UCSD-AML1 (cell line): ENCODE data around the gene FAM89B.
A peak's percentile ranks its signal among the peaks of the same experiment; 100 is the strongest.
"Not testable (repeated sequence)": the region's sequence is repeated elsewhere in the genome, so short reads cannot be mapped to it uniquely, and the experiment has no call there.

Source experiments
- DNase-seq: peaks from one replicate; lab custom pipeline; 2025; ENCODE audit not compliant: unreplicated experiment; lab: John Stamatoyannopoulos, UW

FAM89B gene

DNA sequence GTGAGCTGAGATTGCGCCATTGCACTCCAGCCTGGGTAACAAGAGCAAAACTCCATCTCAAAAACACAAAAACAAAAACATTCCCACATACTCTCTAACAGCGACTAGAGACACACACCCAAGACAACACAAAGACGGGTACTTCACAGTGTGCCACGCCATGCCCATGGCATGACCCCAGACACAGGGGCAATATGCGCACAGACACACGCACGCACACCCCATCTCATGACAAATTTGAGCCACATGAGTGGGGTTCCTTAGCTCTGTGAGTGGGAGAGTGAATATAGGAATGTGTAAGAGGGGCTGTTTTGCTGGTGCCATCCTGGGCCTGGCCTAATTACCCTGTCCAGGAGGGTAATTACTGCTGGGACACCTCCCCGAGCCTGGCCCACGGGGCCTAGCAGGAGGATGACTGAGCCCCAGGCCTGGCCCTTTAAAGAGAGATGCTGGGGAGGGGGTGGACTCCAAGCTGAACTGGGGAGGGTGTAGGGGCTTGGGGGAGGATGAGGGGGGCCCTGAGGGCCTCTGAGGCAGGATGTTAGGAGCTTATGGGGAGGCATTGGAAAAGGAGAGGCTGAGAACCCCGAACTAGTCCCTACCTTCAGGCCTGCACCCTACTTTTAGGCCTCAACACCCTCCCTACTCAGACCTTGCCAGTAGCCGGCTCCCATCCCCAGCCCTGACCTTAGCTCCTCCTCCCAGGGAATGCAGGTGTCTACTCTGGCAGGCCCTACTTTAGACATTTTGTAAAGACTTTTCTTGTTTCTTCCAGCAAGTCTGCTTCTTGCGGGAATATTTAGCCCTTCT is 15.7 kb upstream of the FAM89B start:
- DNase-seq: no peak

GRCh38 chr11:65557280-65558001 is 14.9 kb upstream of the FAM89B start:
- DNase-seq: no peak

DNA sequence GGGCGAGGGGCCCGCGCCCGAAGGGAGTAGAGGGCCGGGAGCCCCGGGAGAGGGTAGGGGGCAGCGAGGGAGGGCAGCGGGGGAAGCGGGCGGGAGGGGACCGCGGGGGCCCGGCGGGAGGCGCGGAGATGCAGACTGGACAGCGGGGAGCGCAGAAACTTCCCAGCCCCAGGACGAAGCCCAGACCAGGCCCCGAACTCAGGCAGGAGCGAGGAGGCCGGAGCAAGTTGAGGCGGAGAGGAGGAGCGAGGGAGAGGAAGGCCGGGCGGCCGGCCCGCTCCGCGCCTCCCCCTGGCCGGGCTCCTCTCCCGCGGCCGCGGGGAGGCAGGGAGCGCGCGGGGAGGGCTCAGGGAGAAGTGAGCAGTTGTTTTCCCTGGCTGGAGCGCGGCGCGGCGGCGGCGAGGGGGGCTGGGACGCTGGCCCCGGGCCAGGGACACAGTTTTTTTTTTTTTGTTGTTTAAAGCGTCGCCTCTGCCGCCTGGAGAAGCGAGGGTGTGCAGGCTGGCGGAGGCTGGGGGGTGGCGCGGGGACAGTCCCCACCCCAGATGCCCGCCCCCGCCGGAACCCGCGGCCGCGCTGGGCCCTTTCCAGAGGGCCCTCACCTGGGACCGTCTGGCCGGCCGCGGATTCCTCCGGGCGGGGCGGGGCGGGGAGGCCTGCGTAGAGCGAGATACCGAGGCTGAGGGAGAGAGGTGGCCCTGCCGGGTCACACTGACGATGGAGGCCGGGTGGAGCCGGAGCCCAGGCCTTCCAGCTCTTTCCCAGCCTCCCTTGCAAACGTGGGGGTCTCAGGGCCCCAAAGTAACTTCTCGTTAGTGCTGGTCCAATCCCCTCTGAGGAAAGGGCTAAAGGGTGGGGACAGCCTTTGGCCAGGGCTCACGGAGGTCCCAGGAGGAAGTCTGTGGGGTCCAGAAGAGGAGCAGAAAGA is 14.1 kb upstream of the FAM89B start, which contains the start of gene LTBP3:
Gene LTBP3, minus strand, starts transcription at position 358 of the 928 bp plus-strand sequence. CDS start 400 bp downstream, outside the sequence.
- DNase-seq: no peak

DNA sequence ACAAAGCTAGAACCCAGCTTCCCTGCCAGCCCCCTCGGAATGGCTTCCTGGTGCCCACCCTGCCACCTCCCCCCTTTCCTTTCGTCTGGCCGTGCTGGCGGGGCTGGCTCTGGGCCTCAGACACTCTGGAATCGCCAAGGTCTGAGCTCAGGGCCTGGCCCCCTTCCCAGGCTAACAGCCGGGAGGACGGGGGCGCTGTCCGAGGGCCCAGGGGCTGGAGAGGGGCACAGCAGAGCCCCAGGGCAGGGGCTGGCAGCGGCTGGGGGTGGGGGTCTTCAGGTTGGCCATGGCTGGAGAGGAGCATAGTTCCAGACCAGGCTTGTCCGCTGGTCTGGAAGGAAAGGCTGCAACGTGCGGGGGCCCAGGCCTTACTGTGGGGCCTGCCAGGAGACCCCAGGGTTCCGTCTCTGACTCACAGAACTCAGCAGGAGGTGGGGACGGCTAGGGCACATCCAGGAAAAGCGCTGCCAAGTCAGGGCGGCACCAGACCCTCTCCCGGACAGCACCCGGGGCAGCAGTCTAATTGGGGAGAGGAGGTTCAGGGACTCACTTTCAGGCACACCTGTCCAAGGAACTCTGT is 13.3 kb upstream of the FAM89B start:
- DNase-seq: no peak

- no peak for DNase-seq
Measured at GRCh38 chr11:65559535-65559934, 12.8 kb upstream of the FAM89B start.

GRCh38 chr11:65559951-65560537 is 12.3 kb upstream of the FAM89B start:
- DNase-seq: no peak

GRCh38 chr11:65560555-65561418 is 11.6 kb upstream of the FAM89B start:
- DNase-seq: no peak

DNA sequence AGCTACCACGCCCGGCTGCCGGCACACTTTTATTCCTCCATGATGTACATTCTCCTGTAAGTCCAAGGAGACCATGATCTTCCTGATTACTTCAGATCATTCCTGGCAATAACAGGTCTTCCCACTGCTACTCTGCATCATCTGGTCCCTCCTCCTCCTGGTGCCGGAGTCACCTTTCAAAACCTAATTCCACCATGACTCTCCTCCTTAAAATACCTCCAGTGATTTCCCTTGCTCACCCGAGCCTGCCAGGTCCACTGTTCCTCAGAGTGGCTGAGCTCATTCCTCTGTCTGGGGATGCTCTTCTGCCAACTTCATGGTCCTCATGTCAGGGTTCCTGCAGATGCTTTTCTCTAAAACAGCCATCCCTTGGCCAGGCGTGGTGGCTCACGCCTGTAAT is 10.3 kb upstream of the FAM89B start:
- DNase-seq: no peak

GRCh38 chr11:65562788-65563187 is 9.6 kb upstream of the FAM89B start:
- no peak for DNase-seq

DNA sequence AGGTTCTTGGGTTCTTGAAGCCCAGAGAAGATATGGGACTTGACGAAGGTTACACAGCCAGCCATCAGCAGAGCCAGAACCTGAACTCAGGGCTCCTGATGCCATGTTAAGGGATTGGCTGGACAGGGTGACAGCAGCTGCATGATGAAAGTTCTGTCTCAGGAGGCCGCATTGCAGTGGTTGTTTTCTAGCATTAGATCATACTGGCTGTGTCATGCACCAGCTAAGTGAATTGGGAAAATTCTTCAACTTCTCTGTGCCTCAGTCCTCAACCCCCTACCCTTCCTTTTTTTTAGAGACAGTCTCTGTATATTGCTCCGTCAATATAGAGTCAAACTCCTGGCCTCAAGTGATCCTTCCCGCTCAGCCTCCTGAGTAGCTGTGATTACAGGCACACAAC is 8.7 kb upstream of the FAM89B start:
- no peak for DNase-seq

- not testable (repeated sequence) for DNase-seq
Measured at GRCh38 chr11:65564879-65565559, 7.3 kb upstream of the FAM89B start.

DNA sequence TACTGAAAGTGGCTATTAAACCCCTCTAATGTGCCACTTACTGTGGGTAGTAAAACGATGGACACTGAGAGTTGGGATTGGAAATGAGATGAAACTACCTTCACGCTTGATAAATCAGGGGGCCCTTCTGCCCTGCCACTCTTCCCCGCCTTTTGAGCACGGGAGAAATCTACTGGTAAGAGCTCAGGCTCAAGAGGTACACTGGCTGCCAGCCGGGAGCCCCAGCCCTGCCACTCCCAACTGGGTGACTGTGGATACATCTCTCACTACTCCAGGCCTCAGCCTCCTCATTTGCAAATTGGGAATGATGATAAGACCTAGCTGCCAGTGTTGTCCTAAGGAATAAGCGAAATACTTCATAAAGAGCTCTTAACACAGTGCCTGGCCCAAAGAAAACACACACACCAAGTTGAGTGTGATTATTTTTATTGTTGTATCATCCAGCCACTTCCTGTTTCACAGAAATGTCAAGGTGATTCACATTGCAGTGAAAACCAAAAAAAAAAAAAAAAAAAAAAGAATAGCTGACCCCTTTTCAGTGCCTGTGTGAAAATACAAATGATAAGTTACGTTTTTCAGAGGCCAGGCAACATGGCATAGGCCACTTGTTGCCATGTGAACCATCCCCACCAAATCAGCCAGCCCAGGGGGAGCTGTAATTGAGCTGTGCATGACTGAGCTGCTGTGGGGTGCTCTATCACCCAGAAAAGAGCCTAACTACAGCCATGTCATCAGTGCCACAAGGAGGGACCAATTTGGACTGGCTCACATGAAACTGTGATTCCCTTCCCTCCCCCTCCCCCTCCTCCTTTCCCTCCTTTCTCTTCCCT is 6.5 kb upstream of the FAM89B start:
- DNase-seq: no peak

GRCh38 chr11:65569164-65569972 is 3.0 kb upstream of the FAM89B start:
- DNase-seq: no peak

GRCh38 chr11:65569973-65570918 is 2.1 kb upstream of the FAM89B start, which contains the start of gene ZNRD2:
TSS of gene ZNRD2 (plus strand) at chr11:65570477. CDS start at chr11:65570492, 15 bp downstream.
- peak; percentile 99 for DNase-seq

DNA sequence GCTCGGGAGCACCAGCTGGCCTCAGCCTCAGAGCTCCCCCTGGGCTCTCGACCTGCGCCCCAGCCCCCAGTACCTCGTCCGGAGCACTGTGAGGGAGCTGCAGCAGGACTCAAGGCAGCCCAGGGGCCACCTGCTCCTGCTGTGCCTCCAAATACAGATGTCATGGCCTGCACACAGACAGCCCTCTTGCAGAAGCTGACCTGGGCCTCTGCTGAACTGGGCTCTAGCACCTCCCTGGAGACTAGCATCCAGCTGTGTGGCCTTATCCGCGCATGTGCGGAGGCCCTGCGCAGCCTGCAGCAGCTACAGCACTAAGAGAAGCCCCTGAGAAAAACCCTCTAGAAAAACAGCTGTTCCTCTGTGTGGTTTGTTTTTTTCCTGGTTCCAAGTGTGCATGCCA is 918 bp upstream of the FAM89B start:
- DNase-seq: no peak

GRCh38 chr11:65571940-65572339 is 398 bp upstream of the FAM89B start:
- DNase-seq: peak; percentile 61
